ENCODE data around the gene COL1A2.

Gene COL1A2

DNA sequence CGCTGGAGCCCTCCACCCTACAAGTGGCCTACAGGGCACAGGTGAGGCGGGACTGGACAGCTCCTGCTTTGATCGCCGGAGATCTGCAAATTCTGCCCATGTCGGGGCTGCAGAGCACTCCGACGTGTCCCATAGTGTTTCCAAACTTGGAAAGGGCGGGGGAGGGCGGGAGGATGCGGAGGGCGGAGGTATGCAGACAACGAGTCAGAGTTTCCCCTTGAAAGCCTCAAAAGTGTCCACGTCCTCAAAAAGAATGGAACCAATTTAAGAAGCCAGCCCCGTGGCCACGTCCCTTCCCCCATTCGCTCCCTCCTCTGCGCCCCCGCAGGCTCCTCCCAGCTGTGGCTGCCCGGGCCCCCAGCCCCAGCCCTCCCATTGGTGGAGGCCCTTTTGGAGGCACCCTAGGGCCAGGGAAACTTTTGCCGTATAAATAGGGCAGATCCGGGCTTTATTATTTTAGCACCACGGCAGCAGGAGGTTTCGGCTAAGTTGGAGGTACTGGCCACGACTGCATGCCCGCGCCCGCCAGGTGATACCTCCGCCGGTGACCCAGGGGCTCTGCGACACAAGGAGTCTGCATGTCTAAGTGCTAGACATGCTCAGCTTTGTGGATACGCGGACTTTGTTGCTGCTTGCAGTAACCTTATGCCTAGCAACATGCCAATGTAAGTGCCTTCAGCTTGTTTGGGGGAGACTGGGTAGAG, at the start of gene COL1A2:
COL1A2 (plus strand) TSS at position 459 of the 704 bp plus-strand sequence; CDS start at position 596, 137 bp downstream.
- peak in 1 of 2 experiments; percentile 10 for DNase-seq

DNA sequence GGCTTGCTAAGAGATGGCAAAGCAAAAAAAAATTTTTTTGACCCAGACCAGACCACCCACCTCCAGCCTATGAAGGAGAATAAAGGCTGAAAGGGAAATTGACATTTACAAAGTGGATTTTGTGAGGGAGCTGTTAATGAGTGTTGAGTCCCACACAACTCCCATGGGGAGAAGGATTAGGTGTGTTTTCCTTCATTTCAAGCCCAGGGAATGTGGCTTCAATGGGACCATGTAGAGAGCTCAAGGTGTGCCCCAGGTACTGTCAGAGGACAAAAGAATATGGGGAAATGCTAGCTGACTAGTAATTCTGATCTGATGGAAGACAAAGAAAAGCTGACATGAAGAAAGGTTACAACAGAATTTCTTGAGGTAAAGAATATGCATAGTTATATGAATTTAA, 48.8 kb upstream of the COL1A2 start:
- DNase-seq, result no peak

DNA sequence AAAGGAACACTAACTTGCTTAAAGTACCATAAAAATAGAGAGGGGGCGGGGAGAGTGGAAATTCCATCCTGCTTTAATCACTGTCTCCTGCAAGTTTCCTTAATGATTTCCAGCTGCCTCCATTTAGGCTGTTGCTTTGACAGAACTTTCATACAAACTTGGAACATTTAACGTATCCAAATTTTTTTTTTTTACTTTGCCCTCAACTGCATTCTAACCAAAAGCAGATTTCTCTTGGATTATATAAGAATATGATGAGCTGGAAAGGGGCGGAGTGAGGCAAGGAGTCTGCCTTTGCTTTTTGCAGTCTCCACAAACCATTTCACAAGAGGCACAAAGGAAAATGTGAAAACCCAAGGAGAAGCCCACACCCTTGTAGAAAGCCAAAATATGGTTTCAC, 46.6 kb upstream of the COL1A2 start:
- DNase-seq, result no peak

DNA sequence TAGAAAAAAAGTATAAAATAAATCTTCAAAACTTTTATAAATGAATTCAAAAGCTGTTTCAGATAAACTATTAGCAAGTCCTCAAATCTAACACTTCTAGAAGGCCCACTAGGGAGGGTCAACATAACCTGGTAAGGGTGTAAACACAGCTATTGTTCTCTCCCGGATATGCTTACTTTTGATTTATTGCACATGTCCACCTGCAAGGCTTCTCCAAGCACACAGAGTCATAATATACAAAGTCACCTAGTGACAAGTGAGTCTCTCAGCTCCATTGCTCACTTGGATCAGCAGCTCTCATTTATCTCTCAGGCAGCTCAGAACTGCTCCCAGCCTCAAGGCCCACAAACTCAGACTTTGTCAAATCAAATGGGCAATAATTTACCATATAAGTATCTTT, 44.0 kb upstream of the COL1A2 start:
- DNase-seq, result no peak

- DNase-seq, result no peak
Observed at GRCh38 chr7:94351703-94352102, 43.0 kb upstream of the COL1A2 start.

DNA sequence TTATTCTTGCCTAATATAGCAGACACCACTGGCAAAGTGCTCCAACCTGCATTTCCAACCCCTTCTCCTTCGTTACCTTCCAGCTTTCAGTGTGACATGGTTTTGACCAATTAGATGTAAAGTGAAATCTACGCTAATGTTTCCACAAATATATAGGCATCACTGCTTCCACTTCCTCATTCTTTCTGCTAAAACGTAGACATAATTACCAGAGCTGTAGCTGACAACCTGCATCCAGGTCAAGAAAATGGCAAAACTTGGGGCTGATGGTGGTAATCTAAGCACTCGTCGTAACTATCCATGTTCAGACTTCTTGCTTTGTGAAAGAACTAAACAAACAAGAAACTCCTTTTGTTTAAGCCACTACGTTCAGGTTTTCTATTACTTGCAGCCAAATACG, 41.8 kb upstream of the COL1A2 start:
- DNase-seq, result no peak

DNA sequence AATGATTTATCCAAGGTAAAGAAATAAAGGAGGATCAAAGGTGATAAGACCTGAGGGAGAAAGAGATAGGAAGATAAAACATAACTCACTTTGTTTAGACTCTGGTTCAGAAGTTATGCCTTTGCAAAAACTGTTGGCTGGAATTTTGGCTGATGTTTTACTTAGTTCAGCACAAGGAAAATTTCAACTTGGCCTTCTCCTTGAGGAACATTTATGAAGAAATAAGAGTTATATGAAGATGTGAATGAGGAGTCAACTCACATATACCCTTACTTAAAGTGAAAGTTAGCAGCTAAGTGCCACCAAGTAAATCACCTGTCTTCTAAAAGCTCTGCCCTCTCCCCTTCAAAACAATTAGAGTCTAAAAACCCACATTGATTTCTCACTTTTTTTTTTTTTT, 39.7 kb upstream of the COL1A2 start:
- no peak for DNase-seq

- no peak for DNase-seq
Observed at GRCh38 chr7:94355454-94355853, 39.2 kb upstream of the COL1A2 start.

GRCh38 chr7:94357076-94357475, 37.6 kb upstream of the COL1A2 start:
- DNase-seq, result no peak

DNA sequence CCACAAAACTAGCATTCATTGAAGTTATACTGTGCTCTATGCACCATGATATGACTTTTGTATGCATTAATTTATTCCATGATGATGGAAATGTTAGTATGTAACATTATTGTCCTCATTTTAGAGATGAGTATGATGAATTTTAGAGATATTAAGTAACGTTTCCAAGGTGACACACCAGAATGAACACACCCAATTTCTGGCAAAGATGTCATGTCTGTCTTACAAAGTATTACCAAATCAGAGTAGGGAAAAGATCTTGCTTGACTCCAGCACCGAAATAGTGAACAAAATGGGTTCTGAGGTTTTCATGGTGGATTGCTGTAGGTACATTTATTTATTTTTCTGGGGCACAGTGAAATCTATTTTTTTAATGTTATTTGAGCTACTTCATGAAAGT, 33.8 kb upstream of the COL1A2 start:
- no peak for DNase-seq

GRCh38 chr7:94362276-94362675, 32.4 kb upstream of the COL1A2 start:
- no peak for DNase-seq

DNA sequence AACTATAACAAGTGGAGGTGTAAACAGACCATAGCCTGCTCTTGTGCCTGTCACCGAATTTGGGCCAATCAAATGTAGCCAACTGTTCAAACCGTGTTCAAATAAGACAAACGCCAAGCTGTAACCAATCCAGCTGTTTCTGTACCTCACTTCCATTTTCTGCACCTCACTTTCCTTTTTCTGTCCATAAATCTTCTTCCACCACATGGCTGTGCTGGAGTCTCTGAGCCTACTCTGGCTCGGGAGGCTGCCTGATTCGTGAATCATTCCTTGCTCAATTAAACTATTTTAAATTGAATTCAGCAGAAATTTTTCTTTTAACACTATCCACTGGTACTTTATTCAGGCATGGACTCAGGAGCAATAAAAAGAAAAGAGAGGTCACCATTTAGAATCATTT, 29.9 kb upstream of the COL1A2 start:
- DNase-seq, result no peak

DNA sequence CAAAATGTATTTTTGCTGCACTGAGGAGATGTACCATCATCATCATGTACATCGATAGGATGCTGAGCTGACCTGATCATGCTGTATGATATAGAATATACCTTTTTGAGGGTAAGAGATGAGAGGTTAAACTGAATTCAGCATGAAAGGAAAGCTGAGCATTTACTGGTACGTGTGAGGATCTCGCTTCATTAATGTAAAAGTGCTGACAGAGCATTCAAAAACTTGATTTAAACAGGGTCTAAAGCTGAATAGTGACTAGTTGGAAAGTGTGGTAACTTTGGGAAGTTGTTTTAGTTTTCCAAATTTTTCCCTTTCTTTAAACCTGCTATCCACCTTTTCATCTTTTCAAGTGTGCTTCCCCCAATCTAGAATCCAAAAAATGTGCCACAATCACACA, 28.5 kb upstream of the COL1A2 start:
- DNase-seq, result no peak

DNA sequence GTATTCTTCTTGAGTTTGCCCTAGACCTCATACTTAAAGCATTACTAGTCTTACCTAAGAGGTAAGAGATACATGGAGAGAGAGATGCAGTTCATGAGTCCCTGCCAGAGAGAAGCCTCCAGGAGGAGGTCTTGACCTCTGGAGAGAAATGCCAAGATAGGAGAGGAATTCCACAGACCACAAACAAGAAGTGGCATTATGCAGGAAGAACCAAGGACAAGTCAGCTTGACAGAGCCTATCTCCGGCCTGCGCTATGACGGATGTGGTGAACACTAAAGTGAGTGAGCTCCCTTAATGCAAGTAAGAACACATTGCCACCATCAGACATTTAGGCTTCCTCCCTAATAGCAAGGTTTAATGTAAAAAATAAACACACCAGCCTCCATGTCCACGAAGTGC, 27.9 kb upstream of the COL1A2 start:
- DNase-seq, result no peak

GRCh38 chr7:94367949-94368348, 26.7 kb upstream of the COL1A2 start:
- no peak for DNase-seq

- peak in 1 of 2 experiments; percentile 58 for DNase-seq
Observed at GRCh38 chr7:94368371-94368791, 26.3 kb upstream of the COL1A2 start.

DNA sequence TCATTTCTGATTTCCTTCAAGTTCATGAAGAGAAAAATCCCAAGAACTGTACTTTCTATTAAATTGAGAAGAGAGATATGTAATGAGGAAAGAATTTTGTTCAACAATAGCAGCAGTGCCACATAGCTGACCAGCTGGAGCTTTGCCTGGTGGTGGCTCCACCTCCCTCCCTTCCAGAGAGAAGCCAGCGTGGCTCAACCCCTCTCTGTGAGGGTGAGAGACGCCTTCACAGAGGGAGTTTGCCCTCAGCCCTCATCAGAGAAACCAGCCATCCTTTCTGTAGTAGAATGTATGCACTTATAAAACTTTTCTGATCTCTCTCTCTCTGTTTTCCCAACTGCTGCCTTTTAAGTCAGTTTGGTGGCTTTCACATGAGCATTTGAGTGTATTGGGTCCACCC, 20.5 kb upstream of the COL1A2 start:
- DNase-seq, result peak in 1 of 2 experiments; percentile 6

- peak in 1 of 2 experiments; percentile 66 for DNase-seq
Observed at GRCh38 chr7:94374721-94375566, 19.8 kb upstream of the COL1A2 start.

DNA sequence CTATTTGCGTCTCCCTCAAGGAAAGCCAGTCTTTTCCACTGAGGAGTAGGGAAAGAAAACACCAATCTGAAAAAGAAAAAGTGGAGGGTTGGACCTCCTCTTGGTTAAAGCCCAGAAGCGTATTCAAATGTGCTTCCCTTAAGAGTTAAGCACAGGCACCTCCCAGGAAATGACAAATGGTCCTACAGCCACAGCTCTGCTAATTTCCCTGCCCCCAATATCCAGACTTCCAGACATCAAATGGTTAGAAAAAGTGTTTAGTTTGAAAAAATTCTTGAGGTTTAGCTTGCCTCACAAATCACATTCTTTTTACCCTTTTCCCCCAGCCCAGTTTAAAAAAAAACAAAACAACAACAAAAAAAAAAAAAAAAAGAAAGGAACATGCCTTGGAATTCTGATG, 19.0 kb upstream of the COL1A2 start:
- no peak for DNase-seq

GRCh38 chr7:94376281-94376680, 18.4 kb upstream of the COL1A2 start:
- no peak for DNase-seq

DNA sequence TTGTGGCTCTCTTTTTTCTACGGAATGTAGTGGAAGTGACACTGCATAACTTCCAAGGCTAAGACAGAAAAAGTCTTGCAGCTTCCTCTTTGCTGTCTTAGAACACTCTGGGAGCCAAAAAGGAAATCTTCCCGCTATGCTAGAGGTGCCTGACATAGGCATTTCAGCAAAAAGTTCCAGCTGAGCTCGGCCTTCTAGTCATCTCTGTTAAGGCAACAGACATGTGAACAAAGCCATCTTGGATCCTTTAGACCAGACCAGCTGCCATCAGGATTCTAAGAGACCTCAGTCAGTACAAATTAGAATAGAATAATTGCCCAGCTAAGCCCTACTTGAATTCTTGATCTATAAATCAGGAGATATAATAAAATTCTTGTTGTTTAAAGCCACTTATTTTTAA, 16.3 kb upstream of the COL1A2 start:
- no peak for DNase-seq

DNA sequence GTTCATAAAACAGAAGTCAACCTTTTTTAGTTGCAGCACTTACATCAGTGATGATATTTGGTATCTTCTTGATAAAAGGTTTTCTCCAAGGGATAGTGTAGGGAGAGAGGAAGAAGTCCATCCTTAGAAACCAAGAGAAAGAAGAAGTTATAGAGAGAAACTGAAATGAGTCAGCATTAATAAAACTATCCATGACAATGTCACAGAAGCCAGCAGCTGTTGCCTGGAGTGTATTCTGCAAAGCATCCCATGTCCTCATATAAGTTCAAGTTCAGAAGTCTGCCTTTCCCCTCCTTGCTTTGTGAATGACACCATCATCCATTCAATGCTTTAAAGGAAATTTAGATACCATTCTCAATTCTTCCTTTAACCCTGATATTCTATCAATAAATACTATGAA, 14.4 kb upstream of the COL1A2 start:
- no peak for DNase-seq

- no peak for DNase-seq
Observed at GRCh38 chr7:94382132-94382531, 12.6 kb upstream of the COL1A2 start.

GRCh38 chr7:94382746-94383145, 11.9 kb upstream of the COL1A2 start:
- DNase-seq, result no peak
